HG03135 (cell line): ENCODE measurements around the gene NDUFB1.

Experiments
- ATAC-seq: cut with Tn5 transposase; IDR thresholded peaks from one replicate; pipeline ENCODE4 v1.9.1; 2021; ENCODE audit warnings: mild to moderate bottlenecking, moderate library complexity; ENCODE audit not compliant: unreplicated experiment

NDUFB1 gene

DNA sequence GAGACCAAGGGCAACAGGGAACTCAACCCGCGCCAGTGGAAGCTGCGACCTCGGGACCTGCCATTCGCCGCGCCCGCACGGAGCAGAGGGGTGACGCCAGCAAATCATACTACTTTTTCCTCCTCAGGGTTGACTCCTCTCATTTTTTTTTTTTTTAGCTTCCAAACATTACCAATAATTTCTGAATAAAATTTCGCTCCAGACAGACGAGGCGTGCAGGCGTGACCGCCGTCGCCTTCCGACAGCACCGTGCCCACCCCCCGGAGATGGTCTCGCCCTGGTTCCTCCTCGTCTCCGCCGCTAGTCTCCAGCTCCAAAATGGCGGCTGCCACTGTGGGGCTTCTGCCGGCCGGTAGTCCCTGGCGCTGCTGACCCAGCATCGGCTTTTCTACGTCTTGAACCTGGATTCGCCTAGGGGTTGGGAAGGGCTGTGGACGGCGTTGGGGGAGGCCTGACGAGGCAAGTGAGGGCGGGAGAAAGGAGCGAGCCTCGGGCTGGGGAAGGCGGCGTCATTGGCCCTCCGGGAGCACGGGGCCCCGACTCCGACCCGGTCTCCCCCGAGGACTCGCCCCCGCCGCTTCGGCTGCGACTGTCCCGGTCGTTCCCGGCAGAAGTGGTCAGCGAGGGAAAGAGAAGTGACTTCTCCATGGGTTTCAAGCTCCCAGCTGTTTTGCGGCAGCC is at the start of gene NDUFB1, which contains the start of gene CPSF2:
TSS of gene NDUFB1 (minus strand) at position 37 of the 681 bp plus-strand sequence. CDS start 4,069 bp downstream, outside the sequence.
TSS of gene CPSF2 (plus strand) at position 300 of the 681 bp plus-strand sequence. CDS start 9,016 bp downstream, outside the sequence.
- ATAC-seq: peak; percentile 88

DNA sequence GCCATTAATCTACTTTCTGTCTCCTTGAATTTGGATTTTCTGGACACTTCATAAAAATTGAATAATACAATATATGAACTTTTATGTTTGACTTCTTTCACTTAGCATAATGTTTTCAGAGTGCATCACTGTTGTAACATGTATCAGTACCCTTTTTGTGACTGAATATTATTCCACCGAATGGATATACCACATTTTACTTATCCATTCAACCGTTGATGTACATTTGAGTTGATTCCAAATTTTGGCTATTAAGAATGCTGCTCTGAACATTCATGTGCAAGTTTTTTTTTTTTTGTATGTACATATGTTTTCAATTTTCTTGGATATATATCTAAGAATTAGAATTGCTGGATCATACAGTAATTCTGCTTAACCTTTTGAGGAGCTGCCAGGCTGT is 43.5 kb upstream of the NDUFB1 start:
- ATAC-seq: no peak

DNA sequence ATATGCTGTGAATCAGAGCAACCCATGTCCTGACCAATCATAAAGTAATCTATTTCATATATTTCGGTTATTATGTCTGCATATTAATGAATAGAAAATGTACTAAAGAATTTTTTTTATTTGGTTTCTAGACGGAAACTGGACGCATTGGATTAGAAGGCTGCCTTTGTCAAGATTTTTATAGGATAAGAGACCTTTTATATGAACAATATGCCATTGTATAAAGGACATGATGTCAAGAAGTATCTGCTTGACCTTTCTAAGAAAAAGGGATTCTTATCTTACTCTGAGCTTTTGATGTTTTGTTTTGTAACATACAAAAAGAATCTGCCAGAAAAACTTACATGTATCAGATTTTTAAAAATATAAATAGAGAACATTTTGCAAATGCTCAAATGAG is 40.0 kb upstream of the NDUFB1 start:
- ATAC-seq: no peak

DNA sequence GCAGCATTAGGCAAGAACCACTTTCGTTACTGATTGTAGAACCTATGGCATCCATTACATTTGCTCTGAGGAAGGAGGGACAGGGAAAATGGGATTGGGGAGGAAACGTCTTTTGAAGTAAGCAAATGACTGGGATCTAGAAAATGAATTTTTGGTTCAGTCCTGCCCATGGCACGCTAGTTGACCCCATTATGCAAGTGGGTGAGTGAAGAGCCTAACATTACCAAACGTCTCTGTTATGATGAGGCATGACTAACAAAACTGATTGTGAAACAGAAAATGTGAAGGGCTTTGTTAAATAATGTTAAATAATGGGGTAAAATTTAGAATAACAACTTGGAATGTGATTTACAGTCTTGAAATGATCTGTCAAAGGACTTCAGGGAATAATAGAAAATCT is 39.1 kb upstream of the NDUFB1 start:
- no peak for ATAC-seq

DNA sequence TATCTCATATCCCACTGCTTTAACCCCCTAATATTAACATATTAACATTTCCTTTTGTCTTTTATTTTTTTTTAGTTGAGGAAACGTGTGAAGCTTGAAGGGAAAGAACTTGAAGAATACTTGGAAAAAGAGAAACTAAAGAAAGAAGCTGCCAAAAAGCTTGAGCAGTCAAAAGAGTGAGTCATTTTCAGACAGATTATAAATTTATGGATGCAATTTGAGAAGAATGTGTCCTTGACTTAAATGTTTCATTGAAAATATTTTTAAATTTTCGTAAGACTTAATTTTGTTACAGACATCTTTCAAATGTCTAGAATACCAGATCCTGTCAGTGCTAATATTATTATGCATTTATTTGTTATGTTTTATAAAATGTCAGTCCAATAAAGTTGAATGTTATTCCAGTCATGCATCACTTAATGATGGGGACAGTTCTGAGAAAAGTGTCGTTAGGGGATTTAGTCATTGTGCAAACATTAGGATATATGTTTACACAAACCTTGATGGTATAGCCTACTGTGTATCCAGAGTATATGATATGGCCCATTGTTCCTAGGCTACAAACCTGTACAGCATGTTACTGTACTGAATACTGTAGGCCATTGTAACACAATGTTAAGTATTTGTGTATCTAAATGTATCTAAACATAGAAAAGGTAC is 32.9 kb upstream of the NDUFB1 start:
- ATAC-seq: no peak

DNA sequence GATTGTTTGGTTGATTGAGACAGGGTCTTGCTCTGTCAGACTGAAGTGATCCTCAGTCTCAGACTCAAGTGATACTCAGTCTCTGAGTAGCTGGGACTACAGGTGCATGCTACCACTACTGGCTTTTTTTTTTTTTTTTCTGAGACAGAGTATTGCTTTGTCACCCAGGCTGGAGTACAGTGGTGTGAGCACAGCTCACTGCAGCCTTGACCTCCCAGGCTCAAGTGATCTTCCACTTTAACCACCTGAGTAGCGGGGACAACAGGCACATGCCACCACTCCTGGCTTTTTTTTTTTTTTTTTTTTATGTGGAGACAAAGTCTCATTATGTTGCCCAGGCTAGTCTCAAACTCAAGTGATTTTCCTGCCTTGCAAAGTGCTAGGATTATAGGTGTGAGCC is 32.1 kb upstream of the NDUFB1 start:
- no peak for ATAC-seq

DNA sequence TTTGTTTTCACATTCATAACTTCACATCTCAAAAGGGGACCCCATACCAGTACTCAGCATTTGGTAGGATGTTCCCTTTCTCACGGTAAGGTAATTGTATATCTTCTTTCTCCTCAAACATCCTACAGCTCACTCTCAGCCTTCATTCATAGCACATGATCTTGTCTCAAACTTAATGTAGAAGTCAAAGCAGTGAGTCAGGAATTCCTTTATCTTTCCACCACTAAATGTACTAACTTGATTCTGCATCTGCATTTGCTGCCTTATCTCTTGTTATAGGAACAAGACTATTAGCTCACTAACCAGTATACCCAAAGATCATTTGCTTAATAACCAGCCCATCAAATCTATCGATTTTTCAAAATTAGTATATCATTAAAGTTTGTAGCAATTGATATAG is 23.2 kb upstream of the NDUFB1 start:
- no peak for ATAC-seq

DNA sequence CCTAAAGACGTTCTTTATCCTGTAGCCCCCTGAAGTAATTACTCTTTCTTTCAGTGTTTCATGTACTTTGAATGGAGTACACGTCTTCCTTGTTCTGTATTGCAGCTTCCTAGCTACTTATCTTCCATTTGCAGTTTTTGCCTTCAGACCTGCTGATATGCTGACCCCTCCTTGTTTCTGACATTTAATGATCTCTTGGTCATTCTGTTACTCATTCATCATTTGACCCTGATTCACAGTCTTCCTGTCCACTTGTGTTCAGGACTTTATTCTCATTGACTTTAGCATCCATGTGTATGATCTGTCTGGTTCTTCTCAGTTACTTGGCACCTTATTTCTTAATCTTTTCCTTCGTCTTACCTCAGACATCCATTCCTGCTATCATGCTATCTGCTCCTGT is 22.5 kb upstream of the NDUFB1 start:
- ATAC-seq: no peak

DNA sequence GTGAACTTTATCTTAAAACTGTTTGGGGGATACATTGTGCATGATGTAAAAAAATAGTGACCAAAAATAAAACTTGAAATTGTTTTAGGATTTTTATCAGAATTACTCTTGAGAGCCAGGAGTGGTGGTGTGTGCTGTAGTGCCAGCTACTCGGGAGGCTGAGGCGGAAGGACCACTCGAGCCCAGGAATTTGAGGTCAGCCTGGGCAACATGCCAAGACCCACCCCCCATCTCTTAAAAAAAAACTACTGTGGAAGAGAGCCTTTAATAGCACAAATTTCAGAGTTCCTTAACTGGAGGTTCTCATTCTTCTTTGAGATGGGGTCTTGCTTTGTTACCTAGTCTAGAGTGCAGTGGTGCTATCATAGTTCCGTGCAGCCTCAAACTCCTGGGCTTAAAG is 21.8 kb upstream of the NDUFB1 start:
- no peak for ATAC-seq

DNA sequence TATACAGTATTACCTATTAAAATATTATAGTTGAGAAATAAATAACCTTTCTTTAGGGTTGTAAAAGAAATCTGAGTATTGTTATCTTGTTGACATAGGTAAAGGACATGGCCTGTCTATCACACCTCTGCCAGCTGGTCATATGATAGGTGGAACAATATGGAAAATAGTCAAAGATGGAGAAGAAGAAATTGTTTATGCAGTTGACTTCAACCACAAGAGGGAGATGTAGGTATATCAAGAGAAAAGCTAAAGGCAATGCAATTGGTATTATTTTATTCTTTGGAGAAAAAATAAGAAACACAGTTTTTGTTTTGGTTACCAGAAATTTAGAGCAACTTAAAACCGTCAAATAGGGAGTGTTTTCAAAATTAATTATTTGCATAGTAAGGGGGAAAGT is 13.8 kb upstream of the NDUFB1 start:
- ATAC-seq: no peak

DNA sequence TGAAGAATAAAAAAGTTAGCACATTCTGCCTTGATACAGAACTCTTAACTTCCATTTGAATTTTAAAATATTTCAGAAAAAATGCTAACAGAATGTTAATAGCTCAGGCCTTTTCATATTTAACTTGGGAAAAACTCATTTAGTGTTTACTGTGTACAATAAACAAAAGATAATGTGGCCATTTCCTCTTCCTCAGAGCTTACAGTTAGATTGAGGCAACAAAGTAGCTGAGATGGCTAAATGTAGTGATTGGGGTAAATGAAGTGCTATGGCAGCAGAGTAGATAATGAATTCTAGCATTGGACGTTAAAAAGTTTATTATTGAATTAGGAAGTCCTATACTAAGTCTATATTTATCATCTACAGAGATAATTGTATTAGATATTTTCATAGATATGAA is 12.9 kb upstream of the NDUFB1 start:
- ATAC-seq: no peak

DNA sequence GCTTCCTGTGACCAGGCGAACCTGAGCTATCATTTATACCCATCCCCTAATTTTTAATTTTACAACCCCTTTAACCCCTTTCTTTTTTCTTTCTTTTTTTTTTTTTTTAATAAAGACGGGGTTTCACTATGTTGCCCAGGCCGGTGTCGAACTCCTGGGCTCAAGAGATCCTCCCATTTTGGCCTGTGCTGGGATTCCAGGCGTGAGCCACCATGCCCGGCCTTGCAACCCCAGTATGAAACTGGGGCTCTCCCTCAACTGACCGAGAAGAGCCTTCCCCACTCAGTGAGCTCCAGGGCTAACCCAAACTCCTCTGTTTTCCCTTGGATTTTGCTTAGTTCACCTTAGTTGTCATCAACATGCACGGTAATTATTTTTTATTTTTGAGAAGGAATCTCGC is 1.3 kb upstream of the NDUFB1 start:
- no peak for ATAC-seq

DNA sequence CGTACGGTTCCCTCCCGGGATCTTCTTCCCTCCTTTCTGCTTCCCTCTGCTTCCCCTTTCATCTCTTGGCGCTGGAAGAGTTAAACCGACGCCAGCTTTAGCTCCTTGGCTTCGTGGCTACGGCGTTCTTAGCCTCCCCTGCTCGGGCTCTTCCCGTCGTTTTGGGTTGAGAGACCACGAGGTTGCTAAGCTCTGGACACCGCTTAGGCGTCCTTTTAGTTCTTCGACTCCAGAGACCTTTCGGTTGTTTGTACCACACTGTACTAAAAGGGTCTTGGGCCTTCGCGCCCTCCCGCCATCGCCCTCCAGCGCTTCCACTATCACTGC is 808 bp upstream of the NDUFB1 start:
- peak; percentile 10 for ATAC-seq

DNA sequence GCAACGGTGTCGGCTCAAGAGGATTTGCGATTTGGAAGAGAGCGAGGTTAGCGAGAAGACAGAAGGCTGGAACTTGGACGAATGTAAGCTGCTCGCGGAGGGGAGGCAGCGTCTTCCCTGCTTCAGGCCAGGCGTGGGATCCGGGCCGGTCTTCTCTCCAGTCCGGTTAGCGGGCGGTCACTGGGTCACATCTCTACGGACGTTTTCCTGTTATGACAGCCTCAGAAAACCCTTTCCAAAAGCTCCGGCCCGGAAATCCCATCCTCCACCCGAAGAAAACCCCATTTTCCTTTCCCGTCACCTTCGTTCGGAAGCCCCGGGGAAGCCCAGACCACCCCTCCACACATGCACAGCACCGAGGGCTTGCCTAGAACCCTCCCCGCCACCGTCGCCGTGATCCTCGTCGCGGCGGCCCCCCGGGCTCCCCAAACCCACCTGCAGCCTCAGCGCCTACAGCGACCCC is 268 bp downstream of the NDUFB1 start:
- ATAC-seq: peak; percentile 10

DNA sequence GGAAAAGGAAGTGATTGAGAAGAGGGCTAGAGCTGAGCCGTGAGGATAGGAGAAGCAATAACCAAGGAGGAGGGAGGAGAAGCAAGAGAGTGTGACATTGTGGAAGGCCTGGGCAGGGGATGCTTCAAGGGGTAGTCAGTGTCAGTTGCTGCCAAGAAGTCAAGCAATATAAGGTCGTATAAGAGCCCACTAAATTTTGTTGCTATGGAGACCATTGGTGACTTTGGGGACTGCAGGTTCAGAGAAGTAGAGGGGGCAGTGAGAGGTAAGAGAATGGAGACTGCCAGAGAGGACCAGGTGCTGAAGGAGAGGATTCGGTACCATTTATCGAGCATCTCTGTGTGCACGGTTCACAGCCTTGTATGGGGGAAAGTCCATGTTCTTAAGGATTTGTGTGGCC is 12.0 kb downstream of the NDUFB1 start:
- no peak for ATAC-seq

DNA sequence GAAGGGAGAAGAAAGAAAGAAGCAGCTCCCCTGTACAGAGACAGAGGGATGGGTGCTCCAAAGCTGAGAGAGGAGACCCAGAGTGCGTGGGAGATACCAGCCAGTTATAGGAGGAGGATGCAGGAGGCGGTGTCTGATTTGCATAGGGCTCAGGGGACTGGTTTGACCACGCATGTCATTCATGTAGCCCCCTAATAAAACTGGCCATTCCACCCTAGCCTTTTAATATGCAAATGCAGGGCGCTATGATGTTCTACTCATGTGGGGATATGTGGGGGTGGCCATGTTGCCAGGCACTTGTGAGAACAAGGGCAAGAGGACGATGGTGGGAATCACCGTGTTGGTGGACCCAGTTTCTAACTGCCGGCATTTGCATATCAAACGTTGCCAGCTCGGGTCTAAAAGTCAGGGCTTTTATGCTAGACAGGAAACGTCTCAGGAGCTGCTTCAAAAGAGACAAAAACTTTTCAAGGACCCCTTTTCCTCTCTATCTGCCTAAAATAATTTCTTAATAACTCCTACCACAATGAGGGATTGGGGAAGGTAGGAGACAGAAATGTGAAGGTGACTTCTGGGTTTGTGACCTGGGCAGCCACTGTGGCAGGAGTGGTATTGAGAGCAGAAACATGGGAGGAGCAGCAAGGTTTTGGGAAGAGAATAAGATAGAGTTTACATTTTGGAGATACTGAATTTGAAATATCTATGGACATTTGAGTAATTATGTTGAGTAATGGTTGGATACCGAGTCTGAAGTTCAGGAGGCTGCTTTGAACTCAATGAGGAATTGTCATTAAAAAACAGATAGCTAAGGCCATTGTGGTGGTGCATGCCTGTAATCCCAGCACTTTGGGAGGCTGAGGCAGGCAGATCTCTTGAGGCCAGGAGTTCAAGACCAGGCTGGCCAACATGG is 12.9 kb downstream of the NDUFB1 start:
- ATAC-seq: no peak

DNA sequence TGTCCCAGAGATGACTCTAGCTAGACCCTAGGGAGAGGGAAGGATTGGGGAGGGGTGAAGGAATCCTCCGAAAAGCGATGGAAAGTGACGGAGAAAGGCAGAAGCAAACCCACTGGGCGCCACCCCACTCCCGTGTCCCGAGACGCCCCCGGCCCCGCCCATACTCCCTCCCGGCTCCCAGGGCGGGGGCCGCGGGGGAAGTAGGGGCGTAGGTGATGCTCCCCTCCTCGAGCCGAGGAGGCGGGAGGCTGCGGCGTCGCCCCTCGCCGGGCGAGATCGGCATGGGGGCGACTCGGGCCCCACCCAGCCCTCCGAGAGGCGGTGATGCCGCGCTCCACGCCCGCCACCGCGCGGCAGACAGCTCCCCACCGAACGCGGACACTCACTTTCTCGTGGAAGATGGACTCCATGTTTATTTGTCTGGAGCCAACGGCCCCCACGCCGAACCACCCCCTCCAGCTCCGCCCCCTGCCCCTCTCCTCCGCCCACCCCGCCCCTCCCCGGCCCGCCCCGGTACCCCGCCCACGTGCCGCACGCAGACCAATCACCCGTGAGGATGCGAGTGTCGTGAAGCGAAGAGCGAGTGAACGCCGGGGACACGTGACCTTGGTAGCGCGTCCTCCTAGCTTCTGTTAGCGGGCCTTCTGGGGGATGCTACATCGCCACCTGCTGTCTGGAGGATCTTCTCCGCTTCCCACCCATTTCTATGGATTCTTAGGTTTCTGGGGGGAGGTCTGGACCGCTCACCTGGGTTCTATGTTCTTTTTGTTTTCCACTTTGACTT is 15.2 kb downstream of the NDUFB1 start, which contains the start of gene ATXN3:
TSS of gene ATXN3 (minus strand) at position 440 of the 784 bp plus-strand sequence. CDS start at position 410, 30 bp downstream.
- ATAC-seq: peak; percentile 95

DNA sequence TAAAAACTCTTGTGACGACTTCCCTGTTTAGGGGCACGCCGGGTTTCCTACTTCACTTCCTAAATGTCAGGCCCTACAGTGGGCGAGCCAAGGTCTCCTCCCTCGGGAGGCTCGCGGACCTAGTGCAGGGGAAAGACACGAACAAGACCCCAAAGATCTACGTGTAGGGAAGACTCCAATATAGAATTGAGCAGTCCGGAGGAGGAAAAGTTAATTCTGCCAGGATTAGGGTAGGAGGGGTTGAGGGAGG is 15.7 kb downstream of the NDUFB1 start:
- peak; percentile 16 for ATAC-seq

DNA sequence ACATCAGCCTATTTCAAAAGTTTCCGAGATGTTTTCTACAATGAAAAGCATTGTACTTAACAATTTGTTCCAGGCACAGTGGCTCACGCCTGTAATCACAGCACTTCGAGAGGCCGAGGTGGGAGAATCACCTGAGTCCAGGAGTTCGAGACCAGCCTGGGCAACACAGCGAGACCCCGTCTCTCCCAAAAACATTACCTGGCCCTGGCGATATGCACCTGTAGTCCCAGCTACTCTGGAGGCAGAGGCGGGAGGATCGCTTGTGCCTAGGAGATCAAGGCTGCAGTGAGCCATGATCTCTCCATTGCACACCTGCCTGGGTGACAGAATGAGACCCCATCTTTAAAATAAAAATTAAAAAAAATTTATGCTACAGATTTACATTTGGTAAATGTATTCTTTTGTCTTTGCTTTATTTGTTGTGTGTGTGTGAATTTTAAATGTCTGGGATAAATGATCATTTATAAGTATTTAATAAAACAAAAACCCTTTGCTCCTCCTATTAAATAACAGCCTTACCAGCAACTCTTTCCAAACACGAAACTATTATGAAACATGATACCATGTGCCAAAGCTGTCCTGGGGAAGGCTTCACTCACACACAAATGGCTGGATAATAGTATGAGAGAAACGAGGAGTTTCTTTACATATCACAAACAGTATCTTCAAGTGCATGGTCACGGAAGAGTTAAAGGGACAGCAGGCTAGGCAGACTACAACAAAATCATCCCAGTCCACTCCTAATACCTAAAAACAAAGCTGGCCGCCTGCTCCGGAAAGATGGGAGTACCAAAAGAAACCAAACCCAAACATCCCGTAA is 16.2 kb downstream of the NDUFB1 start:
- no peak for ATAC-seq

DNA sequence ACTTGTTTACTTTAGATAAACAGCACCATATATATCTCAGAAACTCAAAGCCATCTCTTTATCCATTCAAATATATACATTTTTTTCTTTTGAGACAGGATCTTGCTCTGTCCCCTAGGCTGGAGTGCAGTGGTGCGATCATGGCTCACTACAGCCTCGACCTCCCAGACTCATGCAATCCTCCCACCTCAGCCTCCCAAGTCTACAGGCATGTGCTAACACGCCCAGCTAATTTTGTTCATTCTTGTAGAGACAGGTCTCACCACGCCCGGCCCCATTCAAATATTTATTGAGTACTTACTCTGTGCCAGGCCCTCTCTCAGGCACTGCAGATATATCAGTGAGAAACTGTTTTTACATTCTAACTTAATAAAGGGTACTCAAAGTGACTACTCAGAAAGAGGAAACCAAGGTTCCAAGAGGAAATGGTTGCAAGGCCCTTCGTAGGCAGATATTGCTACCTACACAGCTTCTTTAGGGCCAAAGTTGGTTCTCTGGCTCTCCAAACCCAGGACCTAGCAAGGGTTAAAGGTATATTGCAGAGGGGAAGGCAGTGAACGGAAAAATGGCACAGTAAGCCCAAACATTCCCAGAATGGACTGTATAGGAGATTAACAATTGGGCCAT is 18.0 kb downstream of the NDUFB1 start:
- ATAC-seq: no peak
